Activated CD8-positive, alpha-beta memory T cell treated with anti-CD3 and anti-CD28 coated beads, Interleukin-2, amount 10 ng/mL, durations not matched to agents 7 days and 5 days (primary cell): Measurements from ENCODE around the gene PRR7. TPM values are rescaled to one million over a fixed set of nuclear protein-coding genes. Genes with fewer than 3 reads are reported as not detected.

Source experiments
- ATAC-seq: fragments of 150-1000 bp; cut with Tn5 transposase; one replicate; pipeline ENCODE4 v1.10.0; 2021; ENCODE audit warnings: moderate library complexity
- CTCF ChIA-PET: fragments of 350-600 bp; sonication (Branson Sonifier 250); formaldehyde crosslinking; loops from one replicate; lab custom pipeline; 2021; ENCODE audit warnings: antibody characterized with exemption; lab: Charles Lee
- DNase-seq: peaks from one replicate; pipeline ENCODE4 v3.0.0-alpha.2; 2020
- H3K27ac Mint-ChIP-seq: one replicate; pipeline ENCODE4 v1.8.0; 2021; ENCODE audit warnings: mild to moderate bottlenecking, mixed read lengths
- H3K27me3 Mint-ChIP-seq: one replicate; pipeline ENCODE4 v1.8.0; 2021; ENCODE audit warnings: mixed read lengths
- H3K36me3 Mint-ChIP-seq: one replicate; pipeline ENCODE4 v1.8.0; 2021; ENCODE audit warnings: mild to moderate bottlenecking, mixed read lengths
- H3K4me1 Mint-ChIP-seq: one replicate; pipeline ENCODE4 v1.8.0; 2021; ENCODE audit warnings: mixed read lengths
- H3K4me3 Mint-ChIP-seq: one replicate; pipeline ENCODE4 v1.8.0; 2021; ENCODE audit warnings: mild to moderate bottlenecking, moderate library complexity, mixed read lengths
- H3K9me3 Mint-ChIP-seq: one replicate; pipeline ENCODE4 v1.8.0; 2022; ENCODE audit warnings: low read depth, mixed read lengths
- total RNA-seq, 2 experiments: library from RNA; stranded (reverse); gene quantifications; one replicate each; pipeline ENCODE4 v1.2.3, GENCODE V29; 2021

The PRR7 gene
- total RNA-seq, 2 experiments from 2014 or later: 3.1 to 5.3 TPM

- CTCF ChIA-PET: interaction anchor here (0.8 to 9.1 kb wide), 12 partner anchors 9 to 162 kb away, joined by 3 to 136 read pairs (median 5); partner anchors contain the start of genes PDLIM7 and RGS14
- H3K27ac Mint-ChIP-seq: peak overlapping the region; percentile 91
- no peaks in the 10 kb centered on the region for H3K27me3 Mint-ChIP-seq
- peak; percentile 91 for DNase-seq
- peaks cover 52% of the 10 kb centered on the region for H3K4me1 Mint-ChIP-seq
- H3K9me3 Mint-ChIP-seq: no peaks in the 10 kb centered on the region
- peak overlapping the region; percentile 77 for H3K4me3 Mint-ChIP-seq
- H3K36me3 Mint-ChIP-seq: no peaks in the 10 kb centered on the region
- ATAC-seq: peak; percentile 65
Measured at GRCh38 chr5:177472460-177473442, 26.1 kb downstream of the PRR7 start.

GRCh38 chr5:177473443-177474001 is 26.9 kb downstream of the PRR7 start, which contains the start of gene DBN1:
TSS of gene DBN1 (minus strand) at chr5:177473634. CDS start at chr5:177473521, 113 bp downstream.
- ATAC-seq (peak; percentile 35), DNase-seq (peak; percentile 59)
- CTCF ChIA-PET: interaction anchor here (2.0 to 9.1 kb wide), 5 partner anchors 15 to 163 kb away, joined by 4 to 136 read pairs (median 35); partner anchors contain the start of gene PDLIM7
- H3K4me3 Mint-ChIP-seq: peak within 1 kb of the TSS; percentile 77
- no peaks in the 10 kb centered on the region for H3K27me3 Mint-ChIP-seq
- no peaks in the 10 kb centered on the region for H3K9me3 Mint-ChIP-seq
- no peaks in the 10 kb centered on the region for H3K36me3 Mint-ChIP-seq
- peaks cover 56% of the 10 kb centered on the region for H3K4me1 Mint-ChIP-seq
- peak within 1 kb of the TSS; percentile 84 for H3K27ac Mint-ChIP-seq

DNA sequence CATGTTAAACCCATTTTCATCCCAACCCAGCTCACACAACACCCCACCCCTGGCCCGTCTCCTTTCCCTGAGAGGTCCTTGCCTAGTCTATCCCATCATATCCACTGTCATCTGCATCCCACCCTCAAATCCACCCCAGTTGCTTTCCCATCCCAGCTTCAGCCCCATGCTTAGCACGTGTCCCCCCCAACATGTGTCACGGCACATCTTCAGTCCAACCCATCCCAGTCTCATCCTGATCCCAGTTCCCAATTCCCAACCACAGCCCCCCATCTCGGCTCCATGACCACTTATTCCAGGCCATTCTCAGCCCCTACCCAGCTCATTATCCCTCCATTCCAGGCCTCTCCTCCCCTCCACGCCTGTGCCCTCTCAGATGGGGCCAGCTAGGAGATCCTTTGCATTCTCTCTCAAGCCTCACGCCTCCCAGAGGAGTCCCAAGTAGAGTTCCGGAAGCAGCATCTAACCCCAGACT is 27.4 kb downstream of the PRR7 start:
- Mint-ChIP-seq H3K36me3 (no peaks in the 10 kb centered on the region), H3K4me1 (peaks cover 62% of the 10 kb centered on the region), H3K27ac (peak overlapping the region; percentile 73), H3K4me3 (peak overlapping the region; percentile 60), H3K9me3 (no peaks in the 10 kb centered on the region), H3K27me3 (no peaks in the 10 kb centered on the region)
- CTCF ChIA-PET: interaction anchor here (3.4 to 9.1 kb wide), 3 partner anchors 16 to 24 kb away, joined by 12 to 136 read pairs (median 35); partner anchors contain the start of gene PDLIM7
- no peak for DNase-seq
- no peak for ATAC-seq

DNA sequence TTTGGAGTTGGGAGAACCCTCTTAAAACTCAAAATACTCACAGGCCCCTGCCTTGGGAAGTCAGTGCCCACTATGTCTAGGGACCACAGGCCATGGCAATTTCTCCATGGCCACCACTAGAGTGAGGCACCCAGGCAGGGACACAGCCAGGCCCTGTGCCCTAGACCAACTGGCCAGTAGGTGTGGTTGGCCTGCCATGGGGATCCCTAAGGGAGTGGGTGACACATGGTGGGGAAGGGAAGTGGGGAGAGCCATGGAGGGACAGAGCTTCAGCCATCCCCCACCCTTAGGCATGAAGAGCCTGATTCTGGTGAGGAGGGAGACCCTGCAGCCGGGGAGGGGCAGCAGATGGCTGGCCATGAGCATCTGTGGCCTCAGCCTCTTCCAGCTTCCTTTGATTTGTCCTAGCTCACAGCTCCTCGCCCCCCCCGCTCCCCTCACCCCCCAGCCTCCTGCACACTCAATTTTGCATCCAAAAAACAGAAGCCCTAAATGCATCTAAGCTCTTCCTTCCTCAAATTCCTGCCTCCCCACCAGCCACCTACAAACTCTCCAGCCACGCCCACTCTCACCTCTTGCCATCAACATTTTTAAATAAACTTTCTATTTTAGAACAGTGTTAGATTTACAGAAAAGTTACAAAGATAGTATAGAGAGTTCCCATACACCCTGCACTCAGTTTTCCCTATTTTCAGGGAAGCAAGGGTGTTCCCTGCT is 28.4 kb downstream of the PRR7 start:
- Mint-ChIP-seq H3K4me3 (peak overlapping the region; percentile 60), H3K36me3 (no peaks in the 10 kb centered on the region), H3K4me1 (peaks cover 67% of the 10 kb centered on the region), H3K27ac (peak overlapping the region; percentile 50), H3K9me3 (no peaks in the 10 kb centered on the region), H3K27me3 (no peaks in the 10 kb centered on the region)
- CTCF ChIA-PET: interaction anchor here (1.3 to 9.1 kb wide), 4 partner anchors 12 to 23 kb away, joined by 3 to 136 read pairs (median 9); partner anchors contain the start of gene PDLIM7
- DNase-seq (no peak), ATAC-seq (no peak)

DNA sequence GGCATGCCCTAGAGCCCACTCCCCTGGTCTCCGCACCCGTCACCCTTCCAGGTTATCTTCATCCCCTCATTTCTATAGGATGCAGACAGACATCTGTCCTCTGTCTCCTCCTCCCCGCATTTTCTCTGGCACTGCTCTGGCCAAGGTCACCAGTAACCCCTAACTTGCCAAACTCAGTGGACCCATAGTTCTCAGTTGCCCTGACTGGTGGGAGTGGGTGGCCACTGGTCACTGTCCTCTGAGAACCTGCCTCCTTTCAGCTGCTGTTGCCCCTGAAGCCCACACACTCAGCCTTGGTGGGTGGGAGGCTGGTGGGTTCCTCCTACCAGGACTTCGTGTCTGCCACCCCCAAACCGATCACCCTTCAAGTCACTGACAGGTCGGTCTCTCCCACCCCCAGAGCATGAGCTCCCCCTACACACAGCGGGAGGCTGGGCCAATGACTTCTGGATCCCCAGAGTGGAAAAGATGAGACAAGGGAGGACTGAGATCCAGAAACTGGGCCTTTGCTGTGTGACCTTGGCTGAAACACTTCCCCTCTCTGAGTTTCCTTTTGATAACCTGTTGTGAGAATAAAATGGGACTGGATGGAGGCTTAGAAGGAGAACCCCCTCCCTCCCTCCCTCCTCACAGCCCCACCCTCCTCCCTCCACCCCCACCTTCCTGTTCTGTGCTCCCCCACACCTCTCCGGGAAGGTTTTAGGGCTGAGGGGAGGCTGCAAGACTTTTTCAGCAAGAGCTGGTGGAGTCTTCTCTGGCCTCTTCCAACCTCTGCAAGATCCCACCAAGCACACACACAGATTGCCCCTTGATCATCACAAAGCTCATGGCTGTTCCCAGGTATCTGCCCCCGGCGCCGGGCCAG is 29.2 kb downstream of the PRR7 start:
- ATAC-seq: no peak
- Mint-ChIP-seq H3K27ac (peak overlapping the region; percentile 50), H3K9me3 (no peaks in the 10 kb centered on the region), H3K27me3 (no peaks in the 10 kb centered on the region), H3K4me3 (no peak overlapping the region), H3K36me3 (no peaks in the 10 kb centered on the region), H3K4me1 (peaks cover 61% of the 10 kb centered on the region)
- CTCF ChIA-PET: interaction anchor here (0.8 to 9.1 kb wide), 6 partner anchors 12 to 72 kb away, joined by 3 to 136 read pairs (median 4); partner anchors contain the start of gene PDLIM7
- DNase-seq: no peak

DNA sequence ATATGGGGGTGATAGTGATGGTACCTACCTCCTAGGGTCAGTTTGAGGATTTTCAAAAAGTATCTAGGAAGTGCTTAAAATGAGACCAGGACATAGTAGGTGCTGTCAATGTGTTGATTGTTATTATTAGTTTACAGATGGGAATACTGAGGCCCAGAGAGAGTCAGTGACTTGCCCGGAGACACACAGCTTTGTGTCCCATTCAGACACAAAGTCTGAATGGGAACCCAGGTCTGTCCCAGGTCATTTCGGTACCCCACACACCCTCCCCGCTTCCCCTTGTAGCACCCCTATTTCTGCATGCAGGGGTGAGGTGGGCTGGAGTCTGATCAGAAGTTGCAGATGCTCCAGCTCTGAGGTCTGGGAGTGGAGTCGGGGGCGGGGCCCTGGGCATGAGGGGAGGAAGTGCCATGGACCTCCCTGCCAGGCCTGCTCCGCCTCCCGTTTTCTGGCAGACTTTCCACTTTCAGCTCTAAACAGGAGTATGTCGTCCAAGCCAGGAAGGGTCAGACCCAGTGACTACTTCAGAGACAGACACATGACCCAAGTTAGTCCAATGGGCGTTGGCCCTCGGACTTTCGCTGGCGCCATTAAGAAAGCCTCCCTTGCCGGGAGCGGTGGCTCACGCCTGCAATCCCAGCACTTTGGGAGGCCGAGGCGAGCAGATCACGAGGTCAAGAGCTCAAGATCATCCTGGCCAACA is 30.1 kb downstream of the PRR7 start:
- no peaks in the 10 kb centered on the region for H3K36me3 Mint-ChIP-seq
- no peak overlapping the region for H3K4me3 Mint-ChIP-seq
- CTCF ChIA-PET: interaction anchor here (0.7 to 9.1 kb wide), 11 partner anchors 11 to 73 kb away, joined by 3 to 136 read pairs (median 4); partner anchors contain the start of gene PDLIM7
- peaks cover 52% of the 10 kb centered on the region for H3K4me1 Mint-ChIP-seq
- no peak for DNase-seq
- H3K27ac Mint-ChIP-seq: peak overlapping the region; percentile 19
- ATAC-seq: no peak
- no peaks in the 10 kb centered on the region for H3K27me3 Mint-ChIP-seq
- no peaks in the 10 kb centered on the region for H3K9me3 Mint-ChIP-seq

- Mint-ChIP-seq H3K4me1 (peaks cover 47% of the 10 kb centered on the region), H3K9me3 (no peaks in the 10 kb centered on the region)
Measured at GRCh38 chr5:177477701-177478477, 31.3 kb downstream of the PRR7 start.

DNA sequence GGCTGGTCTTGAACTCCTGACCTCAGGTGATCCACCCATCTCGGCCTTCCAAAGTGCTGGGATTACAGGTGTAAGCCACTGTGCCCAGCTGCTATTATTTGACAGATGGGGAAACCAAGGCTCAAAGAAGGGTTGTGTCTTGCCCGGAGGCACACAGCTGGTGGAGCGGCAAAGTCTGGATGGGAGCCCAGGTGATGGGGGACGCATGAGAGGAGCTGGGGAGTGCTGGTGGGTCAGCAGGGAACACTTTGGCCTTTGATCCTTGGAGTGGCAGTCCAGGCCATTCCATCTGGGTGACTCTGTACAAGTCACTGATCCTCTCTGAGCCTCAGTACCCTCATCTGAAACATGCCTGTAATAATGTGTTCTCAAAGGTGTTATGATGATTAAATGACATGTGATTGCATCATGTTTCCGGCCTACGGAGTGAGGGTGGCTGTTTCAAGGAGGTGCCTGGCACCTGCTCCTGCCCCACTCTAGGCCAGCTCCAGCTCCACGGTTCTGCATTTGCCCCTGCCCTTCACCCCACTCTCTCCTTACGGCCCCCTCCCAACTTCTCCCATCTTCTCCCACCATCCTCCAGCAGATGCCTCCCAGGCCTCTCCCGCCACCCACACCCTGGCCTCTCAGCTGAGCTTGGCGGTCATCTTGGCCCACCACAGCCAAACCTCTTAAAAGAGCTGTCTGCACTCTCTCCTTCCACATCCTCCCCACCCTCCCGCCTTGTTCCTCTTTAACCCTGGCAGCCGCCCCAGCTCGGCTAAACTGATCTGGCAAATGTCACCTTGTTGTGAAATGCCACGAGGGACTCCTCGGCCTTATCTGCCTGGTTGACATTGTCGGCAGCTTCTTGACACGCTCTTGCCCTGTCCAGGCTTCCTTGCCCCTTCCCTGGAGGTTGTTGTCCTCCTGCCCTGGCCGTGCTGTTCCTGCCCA is 32.4 kb downstream of the PRR7 start:
- CTCF ChIA-PET: interaction anchor here (0.7 to 4.6 kb wide), 10 partner anchors 10 to 119 kb away, joined by 3 to 26 read pairs (median 7); no protein-coding TSS in a partner anchor
- H3K9me3 Mint-ChIP-seq: no peaks in the 10 kb centered on the region
- peak; percentile 75 for ATAC-seq
- peak overlapping the region; percentile 90 for H3K27ac Mint-ChIP-seq
- peaks cover 3% of the 10 kb centered on the region for H3K36me3 Mint-ChIP-seq
- no peak overlapping the region for H3K4me3 Mint-ChIP-seq
- peaks cover 45% of the 10 kb centered on the region for H3K4me1 Mint-ChIP-seq
- H3K27me3 Mint-ChIP-seq: no peaks in the 10 kb centered on the region
- peak; percentile 67 for DNase-seq

More at GRCh38 chr5:177477701-177478477, 31.3 kb downstream of the PRR7 start:
- CTCF ChIA-PET: interaction anchor here (0.7 to 4.6 kb wide), 11 partner anchors 11 to 117 kb away, joined by 3 to 26 read pairs (median 5); partner anchors contain the start of gene PDLIM7
- DNase-seq (no peak), ATAC-seq (no peak)
- Mint-ChIP-seq H3K4me3 (no peak overlapping the region), H3K27ac (peak overlapping the region; percentile 90), H3K27me3 (no peaks in the 10 kb centered on the region), H3K36me3 (no peaks in the 10 kb centered on the region)

GRCh38 chr5:177479774-177480173 is 33.2 kb downstream of the PRR7 start:
- Mint-ChIP-seq H3K4me1 (peaks cover 39% of the 10 kb centered on the region), H3K36me3 (peaks cover 3% of the 10 kb centered on the region), H3K9me3 (no peaks in the 10 kb centered on the region), H3K4me3 (no peak overlapping the region), H3K27me3 (no peaks in the 10 kb centered on the region), H3K27ac (peak overlapping the region; percentile 90)
- no peak for DNase-seq
- CTCF ChIA-PET: interaction anchor here (0.7 to 4.6 kb wide), 7 partner anchors 9 to 91 kb away, joined by 3 to 26 read pairs (median 7); no protein-coding TSS in a partner anchor
- no peak for ATAC-seq

GRCh38 chr5:177482359-177482795 is 35.8 kb downstream of the PRR7 start:
- Mint-ChIP-seq H3K36me3 (peaks cover 7% of the 10 kb centered on the region), H3K4me1 (peaks cover 23% of the 10 kb centered on the region), H3K27me3 (no peaks in the 10 kb centered on the region), H3K4me3 (no peak overlapping the region), H3K9me3 (no peaks in the 10 kb centered on the region), H3K27ac (no peak overlapping the region)
- CTCF ChIA-PET: interaction anchor here (1.0 to 2.4 kb wide), 2 partner anchors 11 to 28 kb away, joined by 4 to 6 read pairs; no protein-coding TSS in a partner anchor
- ATAC-seq: no peak
- DNase-seq: no peak
